NCI-H460 (cell line): Measurements from ENCODE around the gene FRMD4B. TPM values are rescaled to one million over a fixed set of nuclear protein-coding genes. Genes with fewer than 3 reads are reported as not detected.
"Not testable (repeated sequence)": the region's sequence is repeated elsewhere in the genome, so short reads cannot be mapped to it uniquely, and the experiment has no call there.

Source experiments
- DNase-seq: peaks from one replicate; pipeline ENCODE4 v3.0.0-alpha.2; 2016; ENCODE audit warnings: low read depth; ENCODE audit errors: extremely low read depth
- total RNA-seq: library from RNA; depleted of rRNA; stranded (reverse); fragments of >200 nt; shearing (Covaris generic); gene quantifications from 2 replicates; pipeline ENCODE4 v1.2.3, GENCODE V29; 2014

Gene FRMD4B
- total RNA-seq, 1 experiment from 2014 or later, result 21.1 TPM

- no peak for DNase-seq
Measured at GRCh38 chr3:69292185-69292584, 93.7 kb downstream of the FRMD4B start.

- DNase-seq, result no peak
Measured at GRCh38 chr3:69290430-69290829, 95.5 kb downstream of the FRMD4B start.

GRCh38 chr3:69290006-69290405 lies 95.9 kb downstream of the FRMD4B start:
- no peak for DNase-seq

GRCh38 chr3:69288161-69288895 lies 97.6 kb downstream of the FRMD4B start:
- no peak for DNase-seq

GRCh38 chr3:69283913-69284611 lies 101.8 kb downstream of the FRMD4B start:
- DNase-seq, result no peak

GRCh38 chr3:69283496-69283895 lies 102.4 kb downstream of the FRMD4B start:
- no peak for DNase-seq

- no peak for DNase-seq
Measured at GRCh38 chr3:69282181-69282580, 103.7 kb downstream of the FRMD4B start.

- DNase-seq, result not testable (repeated sequence)
Measured at GRCh38 chr3:69277403-69277802, 108.5 kb downstream of the FRMD4B start.

- no peak for DNase-seq
Measured at GRCh38 chr3:69276884-69277283, 109.0 kb downstream of the FRMD4B start.

GRCh38 chr3:69276191-69276590 lies 109.7 kb downstream of the FRMD4B start:
- DNase-seq, result not testable (repeated sequence)

GRCh38 chr3:69273896-69274295 lies 112.0 kb downstream of the FRMD4B start:
- DNase-seq, result no peak

- DNase-seq, result no peak
Measured at GRCh38 chr3:69272556-69272955, 113.3 kb downstream of the FRMD4B start.

GRCh38 chr3:69271098-69271497 lies 114.8 kb downstream of the FRMD4B start:
- no peak for DNase-seq

GRCh38 chr3:69266585-69266984 lies 119.3 kb downstream of the FRMD4B start:
- DNase-seq, result no peak

- not testable (repeated sequence) for DNase-seq
Measured at GRCh38 chr3:69266071-69266470, 119.8 kb downstream of the FRMD4B start.

GRCh38 chr3:69260843-69261405 lies 125.0 kb downstream of the FRMD4B start:
- DNase-seq, result not testable (repeated sequence)

GRCh38 chr3:69260216-69260787 lies 125.6 kb downstream of the FRMD4B start:
- no peak for DNase-seq

- DNase-seq, result no peak
Measured at GRCh38 chr3:69259125-69259524, 126.8 kb downstream of the FRMD4B start.

GRCh38 chr3:69255928-69256327 lies 130.0 kb downstream of the FRMD4B start:
- DNase-seq, result no peak

- no peak for DNase-seq
Measured at GRCh38 chr3:69254351-69254750, 131.5 kb downstream of the FRMD4B start.

- no peak for DNase-seq
Measured at GRCh38 chr3:69252631-69253030, 133.3 kb downstream of the FRMD4B start.
